HepG2 (cell line): ENCODE data around the gene CAST. TPM values are rescaled to one million over a fixed set of nuclear protein-coding genes. Genes with fewer than 3 reads are reported as not detected.
A peak's percentile ranks its signal among the peaks of the same experiment; 100 is the strongest.

Experiments
- GPN1 ChIP-seq: sonication (generic); formaldehyde crosslinking; IDR thresholded peaks from 2 replicates; pipeline ENCODE4 v1.5.1; 2020; ENCODE audit warnings: missing genetic modification reagents, borderline replicate concordance
- GTF2F1 ChIP-seq: fragments of 150-350 bp; IDR thresholded peaks from 2 replicates; pipeline ENCODE4 v1.6.1; 2014; ENCODE audit warnings: low read length
- IRX3 ChIP-seq: sonication (generic); formaldehyde crosslinking; IDR thresholded peaks from 2 replicates; pipeline ENCODE4 v1.8.1; 2023; ENCODE audit warnings: mild to moderate bottlenecking, low read depth, missing genetic modification reagents, borderline replicate concordance
- MBNL3 ChIP-seq: fragments of 250-450 bp; sonication (Bioruptor Pico); conservative IDR thresholded peaks from 2 replicates; pipeline ENCODE4 v1.8.0; 2022; ENCODE audit warnings: mild to moderate bottlenecking, inconsistent platforms
- RFXAP ChIP-seq: sonication (generic); formaldehyde crosslinking; IDR thresholded peaks from 2 replicates; pipeline ENCODE4 v1.4.0; 2020; ENCODE audit warnings: missing genetic modification reagents, borderline replicate concordance
- SAP130 ChIP-seq: IDR thresholded peaks from 2 replicates; pipeline ENCODE4 v1.6.1; 2016; ENCODE audit warnings: low read depth
- ZNF33B ChIP-seq: sonication (generic); formaldehyde crosslinking; IDR thresholded peaks from 2 replicates; pipeline ENCODE4 v1.5.1; 2020; ENCODE audit warnings: mild to moderate bottlenecking, missing genetic modification reagents
- ZNF484 ChIP-seq: sonication (generic); formaldehyde crosslinking; IDR thresholded peaks from 2 replicates; pipeline ENCODE4 v1.5.1; 2020; ENCODE audit warnings: mild to moderate bottlenecking, low read depth, missing genetic modification reagents, borderline replicate concordance
- ZSCAN31 ChIP-seq: sonication (generic); formaldehyde crosslinking; IDR thresholded peaks from 2 replicates; pipeline ENCODE4 v1.5.0; 2020; ENCODE audit warnings: low read depth, mild to moderate bottlenecking, missing genetic modification reagents
- polyA plus RNA-seq, 8 experiments: library from polyadenylated mRNA; depleted of rRNA in 3 of 8; stranded (reverse) in 7 of 8; unstranded in 1 of 8; fragments of >200 nt; fragmentation: Illumina TruSeq in 4 of 8; extraction: Trizol in 4 of 8; gene quantifications; 2 replicates each; pipeline versions ENCODE4 v1.2.1 to v1.2.3, GENCODE V29; 2011 to 2016; ENCODE audit warnings: low read depth in 4 of 8, missing spikeins in 1 of 8, mixed read lengths in 1 of 8; ENCODE audit not compliant: insufficient read depth in 1 of 8
- total RNA-seq, 5 experiments: library from RNA; depleted of rRNA; stranded (reverse); fragments of >200 nt; fragmentation: Illumina TruSeq; extraction: Trizol; gene quantifications; 2 replicates each; pipeline ENCODE4 v1.2.3, GENCODE V29; 2016; ENCODE audit warnings: low read depth in 1 of 5
- TF ChIP-seq, protein P1 (sequence below), 2 experiments: sonication (generic) in 1 of 2; formaldehyde crosslinking in 1 of 2; IDR thresholded peaks; 2 replicates each; pipeline versions ENCODE4 v1.6.1 to v1.9.0; 2014 to 2022; ENCODE audit warnings: antibody characterized with exemption in 1 of 2, borderline replicate concordance in 1 of 2, inconsistent platforms in 1 of 2, low read depth in 1 of 2, missing genetic modification reagents in 1 of 2
- TF ChIP-seq, protein P2 (sequence below): sonication (generic); formaldehyde crosslinking; IDR thresholded peaks from 2 replicates; pipeline ENCODE4 v1.5.0; 2020; ENCODE audit warnings: mild to moderate bottlenecking, missing genetic modification reagents, moderate library complexity
- TF ChIP-seq, protein P3 (sequence below): sonication (generic); formaldehyde crosslinking; IDR thresholded peaks from 2 replicates; pipeline ENCODE4 v1.8.0; 2022; ENCODE audit warnings: mild to moderate bottlenecking, missing genetic modification reagents, moderate library complexity
- TF ChIP-seq, protein P4 (sequence below): sonication (generic); formaldehyde crosslinking; IDR thresholded peaks from 2 replicates; pipeline ENCODE4 v1.5.0; 2020; ENCODE audit warnings: missing genetic modification reagents
- TF ChIP-seq, protein P5 (sequence below): sonication (generic); formaldehyde crosslinking; IDR thresholded peaks from 2 replicates; pipeline ENCODE4 v1.5.1; 2020; ENCODE audit warnings: missing genetic modification reagents, mild to moderate bottlenecking, borderline replicate concordance

The CAST gene
- total and polyA plus RNA-seq, 2 of the 13 experiments (the other 11 are each of a cell fraction or from before 2014, with no cell fraction given), result 42.1 to 67.6 TPM

DNA sequence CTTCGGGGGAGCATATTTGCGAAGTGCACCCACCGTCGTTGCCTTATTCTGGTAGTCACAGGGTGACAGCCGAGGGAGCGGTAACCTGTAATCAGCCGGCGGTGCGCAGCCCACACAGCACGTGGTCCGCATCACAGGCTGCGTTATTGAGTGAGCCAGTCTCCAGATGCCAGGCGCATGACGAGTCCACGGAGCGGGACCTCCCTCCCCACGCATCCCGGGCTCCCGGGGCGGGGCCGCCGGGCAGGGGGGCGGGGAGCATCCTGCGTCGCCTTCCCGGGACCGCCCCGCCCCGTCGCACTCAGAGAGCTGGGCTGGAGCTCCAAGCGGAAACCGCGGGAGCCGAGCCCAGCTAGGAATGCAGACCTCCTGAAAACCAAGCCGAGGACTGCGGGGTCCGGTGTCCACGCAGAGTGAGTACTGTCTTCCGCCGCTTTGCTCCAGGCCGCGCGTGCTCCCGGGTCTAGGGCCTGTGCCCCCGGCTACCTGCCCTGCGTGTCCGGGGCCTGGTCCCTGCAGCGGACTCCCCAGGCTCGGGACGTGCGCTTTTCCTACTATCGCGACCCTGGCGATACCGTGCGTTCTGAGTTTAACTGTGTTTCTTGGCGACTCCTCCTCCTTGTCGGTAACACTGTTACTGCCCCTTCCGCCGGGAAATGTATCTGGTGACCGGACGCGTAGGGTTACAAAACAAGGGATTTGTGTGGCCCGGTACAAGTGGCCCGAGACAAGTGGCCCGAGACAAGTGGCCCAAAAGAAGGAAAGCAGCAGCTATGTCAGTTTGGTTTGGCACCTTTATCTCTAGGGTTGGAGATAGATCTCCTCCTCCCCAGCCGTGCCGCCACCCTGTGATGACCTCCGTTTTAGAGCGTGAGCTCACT lies 40.6 kb downstream of the CAST start (continued):
- TF ChIP-seq, protein P1, sequence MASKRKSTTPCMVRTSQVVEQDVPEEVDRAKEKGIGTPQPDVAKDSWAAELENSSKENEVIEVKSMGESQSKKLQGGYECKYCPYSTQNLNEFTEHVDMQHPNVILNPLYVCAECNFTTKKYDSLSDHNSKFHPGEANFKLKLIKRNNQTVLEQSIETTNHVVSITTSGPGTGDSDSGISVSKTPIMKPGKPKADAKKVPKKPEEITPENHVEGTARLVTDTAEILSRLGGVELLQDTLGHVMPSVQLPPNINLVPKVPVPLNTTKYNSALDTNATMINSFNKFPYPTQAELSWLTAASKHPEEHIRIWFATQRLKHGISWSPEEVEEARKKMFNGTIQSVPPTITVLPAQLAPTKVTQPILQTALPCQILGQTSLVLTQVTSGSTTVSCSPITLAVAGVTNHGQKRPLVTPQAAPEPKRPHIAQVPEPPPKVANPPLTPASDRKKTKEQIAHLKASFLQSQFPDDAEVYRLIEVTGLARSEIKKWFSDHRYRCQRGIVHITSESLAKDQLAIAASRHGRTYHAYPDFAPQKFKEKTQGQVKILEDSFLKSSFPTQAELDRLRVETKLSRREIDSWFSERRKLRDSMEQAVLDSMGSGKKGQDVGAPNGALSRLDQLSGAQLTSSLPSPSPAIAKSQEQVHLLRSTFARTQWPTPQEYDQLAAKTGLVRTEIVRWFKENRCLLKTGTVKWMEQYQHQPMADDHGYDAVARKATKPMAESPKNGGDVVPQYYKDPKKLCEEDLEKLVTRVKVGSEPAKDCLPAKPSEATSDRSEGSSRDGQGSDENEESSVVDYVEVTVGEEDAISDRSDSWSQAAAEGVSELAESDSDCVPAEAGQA (IDR thresholded peaks at IDR 0.05; ENCODE audit: low read depth), result no peak
- TF ChIP-seq, protein P1 (CRISPR knock-in tag; IDR thresholded peaks at IDR 0.05; ENCODE audit: borderline replicate concordance), result no peak
- TF ChIP-seq, protein P2, sequence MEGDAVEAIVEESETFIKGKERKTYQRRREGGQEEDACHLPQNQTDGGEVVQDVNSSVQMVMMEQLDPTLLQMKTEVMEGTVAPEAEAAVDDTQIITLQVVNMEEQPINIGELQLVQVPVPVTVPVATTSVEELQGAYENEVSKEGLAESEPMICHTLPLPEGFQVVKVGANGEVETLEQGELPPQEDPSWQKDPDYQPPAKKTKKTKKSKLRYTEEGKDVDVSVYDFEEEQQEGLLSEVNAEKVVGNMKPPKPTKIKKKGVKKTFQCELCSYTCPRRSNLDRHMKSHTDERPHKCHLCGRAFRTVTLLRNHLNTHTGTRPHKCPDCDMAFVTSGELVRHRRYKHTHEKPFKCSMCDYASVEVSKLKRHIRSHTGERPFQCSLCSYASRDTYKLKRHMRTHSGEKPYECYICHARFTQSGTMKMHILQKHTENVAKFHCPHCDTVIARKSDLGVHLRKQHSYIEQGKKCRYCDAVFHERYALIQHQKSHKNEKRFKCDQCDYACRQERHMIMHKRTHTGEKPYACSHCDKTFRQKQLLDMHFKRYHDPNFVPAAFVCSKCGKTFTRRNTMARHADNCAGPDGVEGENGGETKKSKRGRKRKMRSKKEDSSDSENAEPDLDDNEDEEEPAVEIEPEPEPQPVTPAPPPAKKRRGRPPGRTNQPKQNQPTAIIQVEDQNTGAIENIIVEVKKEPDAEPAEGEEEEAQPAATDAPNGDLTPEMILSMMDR (CRISPR knock-in tag), result no peak
- TF ChIP-seq, protein P3, sequence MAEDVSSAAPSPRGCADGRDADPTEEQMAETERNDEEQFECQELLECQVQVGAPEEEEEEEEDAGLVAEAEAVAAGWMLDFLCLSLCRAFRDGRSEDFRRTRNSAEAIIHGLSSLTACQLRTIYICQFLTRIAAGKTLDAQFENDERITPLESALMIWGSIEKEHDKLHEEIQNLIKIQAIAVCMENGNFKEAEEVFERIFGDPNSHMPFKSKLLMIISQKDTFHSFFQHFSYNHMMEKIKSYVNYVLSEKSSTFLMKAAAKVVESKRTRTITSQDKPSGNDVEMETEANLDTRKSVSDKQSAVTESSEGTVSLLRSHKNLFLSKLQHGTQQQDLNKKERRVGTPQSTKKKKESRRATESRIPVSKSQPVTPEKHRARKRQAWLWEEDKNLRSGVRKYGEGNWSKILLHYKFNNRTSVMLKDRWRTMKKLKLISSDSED (CRISPR knock-in tag), result no peak
- TF ChIP-seq GPN1 (CRISPR knock-in tag), result no peak
- no peak for TF ChIP-seq MBNL3
- no peak for TF ChIP-seq IRX3 (CRISPR knock-in tag)
- no peak for TF ChIP-seq ZNF484 (CRISPR knock-in tag)
- TF ChIP-seq, protein P4, sequence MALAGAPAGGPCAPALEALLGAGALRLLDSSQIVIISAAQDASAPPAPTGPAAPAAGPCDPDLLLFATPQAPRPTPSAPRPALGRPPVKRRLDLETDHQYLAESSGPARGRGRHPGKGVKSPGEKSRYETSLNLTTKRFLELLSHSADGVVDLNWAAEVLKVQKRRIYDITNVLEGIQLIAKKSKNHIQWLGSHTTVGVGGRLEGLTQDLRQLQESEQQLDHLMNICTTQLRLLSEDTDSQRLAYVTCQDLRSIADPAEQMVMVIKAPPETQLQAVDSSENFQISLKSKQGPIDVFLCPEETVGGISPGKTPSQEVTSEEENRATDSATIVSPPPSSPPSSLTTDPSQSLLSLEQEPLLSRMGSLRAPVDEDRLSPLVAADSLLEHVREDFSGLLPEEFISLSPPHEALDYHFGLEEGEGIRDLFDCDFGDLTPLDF, result 0 out of 2 replicates have a peak, but pooled peaks have one; percentile 19
- peak; percentile 62; the same call in 1 of the 2 replicates for TF ChIP-seq ZSCAN31 (CRISPR knock-in tag)
- TF ChIP-seq GTF2F1, result no peak
- no peak for TF ChIP-seq ZNF33B (CRISPR knock-in tag)
- TF ChIP-seq SAP130 (CRISPR knock-in tag), result peak; percentile 79
- TF ChIP-seq RFXAP (CRISPR knock-in tag), result no peak
- TF ChIP-seq, protein P5, sequence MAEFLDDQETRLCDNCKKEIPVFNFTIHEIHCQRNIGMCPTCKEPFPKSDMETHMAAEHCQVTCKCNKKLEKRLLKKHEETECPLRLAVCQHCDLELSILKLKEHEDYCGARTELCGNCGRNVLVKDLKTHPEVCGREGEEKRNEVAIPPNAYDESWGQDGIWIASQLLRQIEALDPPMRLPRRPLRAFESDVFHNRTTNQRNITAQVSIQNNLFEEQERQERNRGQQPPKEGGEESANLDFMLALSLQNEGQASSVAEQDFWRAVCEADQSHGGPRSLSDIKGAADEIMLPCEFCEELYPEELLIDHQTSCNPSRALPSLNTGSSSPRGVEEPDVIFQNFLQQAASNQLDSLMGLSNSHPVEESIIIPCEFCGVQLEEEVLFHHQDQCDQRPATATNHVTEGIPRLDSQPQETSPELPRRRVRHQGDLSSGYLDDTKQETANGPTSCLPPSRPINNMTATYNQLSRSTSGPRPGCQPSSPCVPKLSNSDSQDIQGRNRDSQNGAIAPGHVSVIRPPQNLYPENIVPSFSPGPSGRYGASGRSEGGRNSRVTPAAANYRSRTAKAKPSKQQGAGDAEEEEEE, result no peak
